Upper lobe of left lung (tissue), 4 donors: ENCODE results near the gene MGMT.

ENCODE experiments used
- EP300 ChIP-seq, 4 donors: sonication (generic); formaldehyde crosslinking; IDR thresholded peaks; one replicate each; pipeline ENCODE4 v1.5.1; 2017; ENCODE audit warnings: antibody characterized with exemption in 4 of 4, control low read depth in 2 of 4
- POLR2A ChIP-seq, 4 donors: fragments of 450-650 bp; IDR thresholded peaks; one replicate each; pipeline ENCODE4 v1.5.1; 2016 to 2017; ENCODE audit warnings: antibody characterized with exemption in 4 of 4, mild to moderate bottlenecking in 2 of 4
- POLR2AphosphoS5 ChIP-seq, 2 donors: sonication (generic); formaldehyde crosslinking; IDR thresholded peaks; one replicate each; pipeline ENCODE4 v1.5.1; 2017; ENCODE audit warnings: antibody characterized with exemption in 2 of 2
- TF ChIP-seq, protein P1 (sequence below), 6 experiments: fragments of 450-650 bp in 4 of 6; fragments of 200-600 bp in 2 of 6; sonication (generic) in 2 of 6; IDR thresholded peaks; one replicate each; pipeline ENCODE4 v1.5.1; 2016 to 2019; ENCODE audit warnings: antibody characterized with exemption in 6 of 6

GRCh38 chr10:129509835-129510234, 42.8 kb downstream of the MGMT start:
- no peak for TF ChIP-seq POLR2A (IDR thresholded peaks at IDR 0.05)
- TF ChIP-seq, protein P1, sequence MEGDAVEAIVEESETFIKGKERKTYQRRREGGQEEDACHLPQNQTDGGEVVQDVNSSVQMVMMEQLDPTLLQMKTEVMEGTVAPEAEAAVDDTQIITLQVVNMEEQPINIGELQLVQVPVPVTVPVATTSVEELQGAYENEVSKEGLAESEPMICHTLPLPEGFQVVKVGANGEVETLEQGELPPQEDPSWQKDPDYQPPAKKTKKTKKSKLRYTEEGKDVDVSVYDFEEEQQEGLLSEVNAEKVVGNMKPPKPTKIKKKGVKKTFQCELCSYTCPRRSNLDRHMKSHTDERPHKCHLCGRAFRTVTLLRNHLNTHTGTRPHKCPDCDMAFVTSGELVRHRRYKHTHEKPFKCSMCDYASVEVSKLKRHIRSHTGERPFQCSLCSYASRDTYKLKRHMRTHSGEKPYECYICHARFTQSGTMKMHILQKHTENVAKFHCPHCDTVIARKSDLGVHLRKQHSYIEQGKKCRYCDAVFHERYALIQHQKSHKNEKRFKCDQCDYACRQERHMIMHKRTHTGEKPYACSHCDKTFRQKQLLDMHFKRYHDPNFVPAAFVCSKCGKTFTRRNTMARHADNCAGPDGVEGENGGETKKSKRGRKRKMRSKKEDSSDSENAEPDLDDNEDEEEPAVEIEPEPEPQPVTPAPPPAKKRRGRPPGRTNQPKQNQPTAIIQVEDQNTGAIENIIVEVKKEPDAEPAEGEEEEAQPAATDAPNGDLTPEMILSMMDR (IDR thresholded peaks at IDR 0.05): no peak
- no peak for TF ChIP-seq EP300 (IDR thresholded peaks at IDR 0.05)
- no peak for TF ChIP-seq POLR2AphosphoS5 (IDR thresholded peaks at IDR 0.05)
